SH-SY5Y (cell line): ENCODE results near the gene DLX4.

ENCODE experiments used
- GATA2 ChIP-seq: IDR thresholded peaks from 2 replicates; pipeline ENCODE4 v1.6.1; 2011; ENCODE audit warnings: mild to moderate bottlenecking, low read depth, low read length
- GATA3 ChIP-seq: IDR thresholded peaks from 2 replicates; pipeline ENCODE4 v1.6.1; 2011; ENCODE audit warnings: low read depth, mild to moderate bottlenecking, low read length, moderate library complexity

The DLX4 gene

DNA sequence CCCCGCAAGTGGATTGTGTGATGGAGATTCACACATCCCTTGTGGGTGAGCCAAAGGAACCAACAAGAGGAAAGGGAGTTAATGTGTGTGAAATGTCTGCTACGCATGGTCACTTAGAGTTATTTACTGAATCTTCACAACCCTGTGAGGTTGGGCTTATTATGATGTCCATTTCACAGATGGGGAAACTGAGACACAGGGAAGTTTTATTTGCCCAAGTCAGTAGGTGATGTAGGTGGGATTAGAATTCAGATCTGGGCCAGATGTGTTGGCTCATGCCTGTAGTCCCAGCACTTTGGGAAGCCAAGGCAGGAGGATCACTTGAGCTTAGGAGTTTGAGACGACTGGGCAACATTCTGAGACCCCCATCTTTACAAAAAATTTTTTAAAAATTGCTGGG lies 11.6 kb upstream of the DLX4 start:
- TF ChIP-seq GATA3 (no peak), GATA2 (no peak)

DNA sequence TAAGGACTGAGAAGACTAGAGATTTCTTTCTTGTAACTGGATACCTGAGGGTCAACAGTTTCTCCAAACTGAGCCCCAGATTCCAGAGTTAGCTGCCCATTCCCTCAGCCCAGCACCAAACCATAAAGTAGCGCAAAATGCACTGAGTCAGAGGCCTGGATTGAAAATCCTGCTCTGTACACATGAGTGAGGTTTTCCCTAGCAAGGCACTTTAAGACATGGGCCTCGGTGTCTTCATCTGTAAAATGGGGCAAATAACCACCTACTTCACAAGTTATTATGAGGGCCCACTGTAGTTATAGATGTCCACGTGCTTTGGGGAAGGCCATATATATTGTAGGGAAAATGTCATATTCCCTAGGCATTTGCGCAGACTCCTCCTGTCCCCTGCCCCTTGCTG lies 10.3 kb upstream of the DLX4 start:
- no peak for TF ChIP-seq GATA2
- TF ChIP-seq GATA3: no peak

DNA sequence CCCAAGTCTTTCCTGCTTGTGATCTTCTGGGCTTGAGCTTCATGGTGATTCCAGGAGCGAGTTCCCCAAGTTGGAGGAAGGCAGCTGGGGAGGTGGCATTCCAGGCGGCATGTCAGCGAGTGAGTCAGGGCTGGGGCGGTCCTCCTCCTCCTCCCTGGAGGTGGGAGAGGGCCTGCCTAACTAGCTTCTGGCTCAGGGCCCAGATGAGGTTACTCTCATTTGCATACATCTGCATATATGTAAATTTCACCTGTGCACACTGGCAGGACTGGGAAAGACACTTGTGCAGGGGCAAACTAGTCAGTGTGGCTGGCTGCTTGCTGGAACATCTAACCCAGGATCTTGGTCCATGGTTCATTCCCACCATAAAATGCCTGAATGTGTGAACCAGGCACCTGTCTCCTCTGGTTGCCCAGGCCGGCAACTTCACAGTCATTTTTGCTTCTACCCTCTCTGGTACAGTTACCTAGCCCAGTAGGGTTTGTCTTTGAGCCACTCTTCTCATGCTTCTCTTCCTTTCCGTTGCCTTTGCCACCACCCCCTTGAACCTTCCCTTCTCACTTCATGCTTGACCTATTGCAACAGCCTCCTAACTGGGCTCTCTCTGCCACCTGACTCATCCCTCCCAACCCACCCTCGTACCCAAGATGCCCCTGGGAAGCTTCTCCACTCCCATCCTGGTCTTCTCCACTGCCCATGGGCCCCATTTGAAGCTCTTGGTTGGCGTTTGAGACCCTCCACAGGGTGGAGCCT lies 9.6 kb upstream of the DLX4 start:
- TF ChIP-seq GATA2 (no peak), GATA3 (no peak)

- TF ChIP-seq GATA3 (no peak), GATA2 (no peak)
Observed at GRCh38 chr17:49962599-49963308, 6.2 kb upstream of the DLX4 start.

DNA sequence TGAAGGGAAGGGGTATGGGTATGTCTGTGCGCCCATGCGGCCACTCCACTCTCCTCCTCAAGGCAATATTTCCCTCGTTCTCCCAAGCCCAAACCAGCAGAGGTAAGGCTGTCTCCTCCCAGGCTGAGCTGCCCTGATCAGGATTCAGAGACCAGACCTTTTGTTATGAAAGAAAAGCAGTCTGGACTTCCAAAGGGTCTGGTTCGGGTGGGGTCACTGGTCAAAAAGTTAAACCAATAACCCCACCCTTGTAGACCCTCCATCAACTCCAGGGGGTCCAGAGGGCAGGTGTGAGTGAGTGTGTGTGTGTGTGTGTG lies 5.7 kb upstream of the DLX4 start:
- TF ChIP-seq GATA3: no peak
- TF ChIP-seq GATA2: no peak

DNA sequence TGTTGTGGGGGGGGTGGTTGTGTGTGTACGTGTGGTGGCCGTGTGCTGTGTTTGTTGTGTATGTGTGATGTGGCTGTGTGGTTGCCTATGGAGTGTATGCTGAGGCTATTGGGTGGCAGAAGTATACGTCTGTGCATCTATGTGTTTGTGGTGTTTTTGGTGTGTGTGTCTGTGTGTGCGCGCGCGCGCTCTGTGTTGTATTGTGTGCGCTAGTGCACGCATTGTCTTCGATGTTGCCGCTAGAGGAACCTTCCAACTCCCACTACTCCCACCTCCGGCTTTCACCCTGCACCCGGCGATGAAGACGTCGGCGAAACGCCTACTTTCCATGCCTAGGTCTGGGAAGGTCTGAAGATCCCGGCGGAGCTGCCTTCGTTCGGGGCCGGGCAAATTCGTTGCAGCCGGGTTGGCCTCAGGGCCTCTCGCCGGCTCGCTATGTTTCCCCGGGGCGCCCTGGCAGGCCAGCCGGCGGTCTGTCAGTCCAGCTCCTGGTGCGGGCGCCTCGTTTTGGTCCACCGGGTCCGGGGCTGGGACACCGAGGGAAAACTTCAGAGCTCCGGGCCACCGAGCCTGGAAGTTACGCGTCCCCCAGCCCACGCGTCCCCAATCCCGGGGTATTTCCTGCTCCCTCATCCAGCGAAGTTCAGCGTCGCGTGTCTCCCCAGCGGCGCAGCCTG lies 5.2 kb upstream of the DLX4 start:
- TF ChIP-seq GATA2: no peak
- TF ChIP-seq GATA3: no peak

DNA sequence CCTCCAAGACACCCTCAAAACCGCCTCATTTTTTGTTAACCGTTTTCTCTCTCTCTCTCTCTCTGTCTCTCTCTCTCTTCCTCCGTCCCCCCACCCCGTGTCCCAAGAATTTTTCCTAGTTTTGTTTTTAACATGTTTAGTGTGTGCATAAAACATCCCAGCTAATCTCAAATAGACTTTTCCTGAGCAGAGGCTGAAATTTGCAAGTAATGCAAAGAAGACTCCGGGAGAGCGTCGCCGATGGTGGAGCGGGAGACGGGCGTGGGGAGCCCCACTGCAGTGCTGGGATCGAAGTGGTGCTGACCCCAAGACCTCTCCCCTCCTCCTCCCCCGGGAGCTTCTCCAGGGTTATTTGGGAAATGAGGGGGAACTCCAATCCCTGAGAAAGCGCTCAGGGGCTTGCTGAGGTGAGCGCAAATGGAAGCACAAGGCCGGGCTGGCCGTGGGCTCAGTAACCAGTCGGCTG lies 4.7 kb upstream of the DLX4 start:
- TF ChIP-seq GATA2 (no peak), GATA3 (no peak)

GRCh38 chr17:49964769-49965523 lies 4.0 kb upstream of the DLX4 start:
- TF ChIP-seq GATA3 (no peak), GATA2 (no peak)

DNA sequence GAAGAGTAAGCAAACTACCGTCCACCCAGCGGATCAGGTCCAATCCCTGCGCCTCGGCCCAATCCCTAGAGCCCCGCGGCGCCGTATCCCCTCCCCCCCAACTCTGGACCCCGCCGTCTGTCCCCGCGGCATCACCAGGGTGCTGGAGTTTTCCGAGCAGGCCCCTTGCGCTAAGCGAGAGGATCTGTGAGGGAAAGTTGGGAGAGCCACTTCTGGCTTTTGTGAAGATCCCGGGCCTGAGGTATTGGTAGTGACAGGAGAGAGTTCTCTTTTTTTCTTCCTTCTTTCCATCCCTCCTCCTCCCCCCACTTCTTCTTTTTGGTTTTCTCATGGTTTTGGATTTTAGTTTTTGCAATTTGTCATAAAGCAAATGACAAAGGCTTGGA lies 3.5 kb upstream of the DLX4 start:
- no peak for TF ChIP-seq GATA3
- no peak for TF ChIP-seq GATA2

- TF ChIP-seq GATA2 (no peak), GATA3 (no peak)
Observed at GRCh38 chr17:49966767-49967166, 2.2 kb upstream of the DLX4 start.

DNA sequence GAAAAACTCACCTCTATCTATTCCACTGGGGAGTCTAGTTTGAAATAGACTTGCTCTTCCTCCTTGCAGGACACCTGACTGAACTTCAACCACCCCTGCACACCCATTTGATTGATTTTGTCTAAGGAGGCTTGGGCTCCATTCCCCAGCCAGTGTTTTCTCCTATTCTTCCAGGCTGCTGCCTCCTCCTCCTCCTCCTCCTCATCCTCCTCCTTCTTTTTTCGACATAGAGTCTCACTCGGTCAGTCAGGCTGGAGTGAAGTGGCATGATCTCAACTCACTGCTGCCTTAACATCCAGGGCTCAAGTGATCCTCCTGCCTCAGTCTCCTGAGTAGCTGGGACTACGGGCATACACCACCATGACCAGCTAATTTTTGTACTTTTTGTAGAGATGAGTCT lies 1.8 kb upstream of the DLX4 start:
- TF ChIP-seq GATA2 (no peak), GATA3 (no peak)

DNA sequence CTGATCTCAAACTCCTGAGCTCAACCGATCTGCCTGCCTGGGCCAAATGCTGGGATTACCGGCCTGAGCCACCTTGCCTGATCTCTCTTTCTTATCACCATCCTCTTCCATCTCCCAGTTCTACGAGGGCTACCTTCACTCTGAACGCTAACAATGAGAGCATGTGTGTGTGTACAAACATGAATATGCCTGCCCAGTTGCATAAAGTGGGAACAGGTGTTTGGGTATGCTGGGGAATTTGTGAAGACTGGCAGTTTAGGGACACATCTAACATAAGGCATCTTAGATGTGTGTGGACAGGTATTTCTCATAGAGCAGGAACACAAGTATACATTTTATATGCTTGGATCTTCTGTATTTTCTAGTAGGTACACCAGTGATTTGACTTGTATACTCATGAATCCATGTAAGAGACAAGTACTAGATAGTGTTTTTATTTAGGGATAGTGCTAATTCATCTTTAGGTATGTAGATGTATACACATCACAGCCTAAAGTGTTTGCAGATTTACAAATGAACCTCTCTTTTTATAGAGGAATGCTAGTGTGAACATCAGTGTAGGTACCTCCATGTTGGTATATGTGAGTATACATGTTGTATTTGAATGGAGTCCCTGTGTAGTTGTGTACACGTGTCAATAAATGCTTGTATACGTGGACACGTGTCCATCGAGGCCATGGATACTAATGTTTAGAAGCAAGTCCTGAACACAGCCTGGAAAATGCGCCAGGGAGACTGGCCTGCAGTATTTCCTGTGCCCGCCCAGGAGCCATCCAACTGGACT lies 1.2 kb upstream of the DLX4 start:
- no peak for TF ChIP-seq GATA2
- no peak for TF ChIP-seq GATA3

- no peak for TF ChIP-seq GATA3
- no peak for TF ChIP-seq GATA2
Observed at GRCh38 chr17:49968405-49969133, 421 bp upstream of the DLX4 start.
